ENCODE measurements around the gene C5orf34.
"Not testable (repeated sequence)": the region's sequence is repeated elsewhere in the genome, so short reads cannot be mapped to it uniquely, and the experiment has no call there.

The C5orf34 gene

GRCh38 chr5:43511062-43511461 lies 3.9 kb downstream of the C5orf34 start:
- not testable (repeated sequence) for DNase-seq

GRCh38 chr5:43498581-43498980 lies 16.4 kb downstream of the C5orf34 start:
- DNase-seq, result no peak

- DNase-seq, result no peak
These were observed 17.4 kb downstream of the C5orf34 start for GRCh38 chr5:43497311-43498104.

GRCh38 chr5:43491326-43491725 lies 23.6 kb downstream of the C5orf34 start:
- DNase-seq, result no peak

- DNase-seq, result no peak
These were observed 28.6 kb downstream of the C5orf34 start for GRCh38 chr5:43486353-43486752.

- DNase-seq, result no peak
These were observed 29.5 kb downstream of the C5orf34 start for GRCh38 chr5:43485406-43485805.

GRCh38 chr5:43484106-43484849 lies 30.7 kb downstream of the C5orf34 start:
- peak; percentile 77 for DNase-seq

GRCh38 chr5:43483298-43484105 lies 31.4 kb downstream of the C5orf34 start, which contains the start of gene TMEM267:
Gene TMEM267, minus strand, starts transcription at chr5:43483865. Its CDS starts 29,896 bp downstream, at chr5:43453969.
- peak; percentile 89 for DNase-seq

- DNase-seq, result no peak
These were observed 32.3 kb downstream of the C5orf34 start for GRCh38 chr5:43482490-43483297.

- no peak for DNase-seq
These were observed 45.1 kb downstream of the C5orf34 start for GRCh38 chr5:43469671-43470391.

GRCh38 chr5:43467100-43467499 lies 47.8 kb downstream of the C5orf34 start:
- DNase-seq, result no peak

GRCh38 chr5:43465455-43465854 lies 49.5 kb downstream of the C5orf34 start:
- DNase-seq, result not testable (repeated sequence)

GRCh38 chr5:43461066-43461465 lies 53.9 kb downstream of the C5orf34 start:
- DNase-seq, result no peak

- no peak for DNase-seq
These were observed 58.4 kb downstream of the C5orf34 start for GRCh38 chr5:43456556-43456955.

- DNase-seq, result not testable (repeated sequence)
These were observed 73.4 kb downstream of the C5orf34 start for GRCh38 chr5:43441575-43441974.

- no peak for DNase-seq
These were observed 77.8 kb downstream of the C5orf34 start for GRCh38 chr5:43437062-43437660.
